CD14-positive monocyte (primary cell): ENCODE measurements around the gene NEK6. TPM values are rescaled to one million over a fixed set of nuclear protein-coding genes. Genes with fewer than 3 reads are reported as not detected.

Experiments used
- DNase-seq, 3 donors: peaks; one replicate each; pipeline ENCODE4 v3.0.0-alpha.2; 2011 to 2022
- H2AFZ ChIP-seq: 2 replicates; pipeline ENCODE4 v1.6.0; 2012; ENCODE audit warnings: mild to moderate bottlenecking, low read depth, low read length, inconsistent platforms; ENCODE audit not compliant: insufficient read depth, poor library complexity, severe bottlenecking
- H3K27ac ChIP-seq, 2 donors: 1 replicate in 1 of 2; 2 replicates in 1 of 2; pipeline ENCODE4 v1.5.1; 2012 to 2013; ENCODE audit warnings: low read length in 2 of 2, control low read depth in 1 of 2, inconsistent platforms in 1 of 2, low read depth in 1 of 2, mild to moderate bottlenecking in 1 of 2
- H3K27me3 ChIP-seq, 2 donors: one replicate each; pipeline versions ENCODE4 v1.6.0 to v1.6.1; 2011 to 2013; ENCODE audit warnings: low read length in 2 of 2; ENCODE audit not compliant: control insufficient read depth in 2 of 2, insufficient read depth in 2 of 2
- H3K36me3 ChIP-seq, 2 donors: replicated peaks in 1 of 2; 1 replicate in 1 of 2; 2 replicates in 1 of 2; pipeline versions ENCODE4 v1.5.1 to v1.6.1; 2012 to 2013; ENCODE audit warnings: low read length in 2 of 2, control low read depth in 1 of 2, inconsistent platforms in 1 of 2, mild to moderate bottlenecking in 1 of 2; ENCODE audit not compliant: insufficient read depth in 2 of 2, control insufficient read depth in 1 of 2
- H3K4me1 ChIP-seq, 2 donors: 1 replicate in 1 of 2; 2 replicates in 1 of 2; pipeline versions ENCODE4 v1.5.1 to v1.6.1; 2012 to 2013; ENCODE audit warnings: low read length in 2 of 2, control low read depth in 1 of 2, inconsistent platforms in 1 of 2, mild to moderate bottlenecking in 1 of 2, moderate library complexity in 1 of 2; ENCODE audit not compliant: insufficient read depth in 2 of 2, control insufficient read depth in 1 of 2
- H3K4me2 ChIP-seq: replicated peaks from 2 replicates; pipeline ENCODE3; 2012; ENCODE audit warnings: low read length, moderate library complexity, mild to moderate bottlenecking; ENCODE audit not compliant: poor library complexity, severe bottlenecking; ENCODE audit errors: extremely low read depth
- H3K4me3 ChIP-seq, 3 experiments: fragments of 200-600 bp in 1 of 3; sonication (generic) in 1 of 3; replicated peaks in 1 of 3; 1 replicate in 2 of 3; 2 replicates in 1 of 3; pipeline ENCODE4 v1.5.1; 2011 to 2013; ENCODE audit warnings: low read length in 3 of 3, mild to moderate bottlenecking in 3 of 3, control low read depth in 2 of 3, low read depth in 2 of 3, inconsistent platforms in 1 of 3, moderate library complexity in 1 of 3
- H3K79me2 ChIP-seq: 2 replicates; pipeline ENCODE4 v1.6.0; 2012; ENCODE audit warnings: mild to moderate bottlenecking, control low read depth, inconsistent platforms, low read length, moderate library complexity; ENCODE audit not compliant: insufficient read depth
- H3K9ac ChIP-seq: 2 replicates; pipeline ENCODE4 v1.6.0; 2017; ENCODE audit warnings: low read length, mild to moderate bottlenecking; ENCODE audit not compliant: insufficient read depth, poor library complexity, severe bottlenecking
- H3K9me3 ChIP-seq, 2 donors: replicated peaks in 1 of 2; 1 replicate in 1 of 2; 2 replicates in 1 of 2; pipeline versions ENCODE4 v1.5.1 to v1.6.1; 2012 to 2013; ENCODE audit warnings: low read length in 2 of 2, control low read depth in 1 of 2; ENCODE audit not compliant: control insufficient read depth in 1 of 2, insufficient read depth in 1 of 2
- H4K20me1 ChIP-seq: 2 replicates; pipeline ENCODE4 v1.6.0; 2012; ENCODE audit warnings: mild to moderate bottlenecking, low read length, control low read depth, moderate library complexity; ENCODE audit not compliant: insufficient read depth
- H3K27ac Mint-ChIP-seq, 7 donors: one replicate each; pipeline ENCODE4 v1.8.0; 2020; ENCODE audit warnings: mild to moderate bottlenecking in 7 of 7, mixed read lengths in 7 of 7, moderate library complexity in 6 of 7, inconsistent platforms in 2 of 7
- H3K27me3 Mint-ChIP-seq, 3 donors: one replicate each; pipeline ENCODE4 v1.8.0; 2021 to 2022; ENCODE audit warnings: low read depth in 3 of 3, mild to moderate bottlenecking in 3 of 3, mixed read lengths in 3 of 3, moderate library complexity in 3 of 3, inconsistent platforms in 1 of 3
- H3K36me3 Mint-ChIP-seq, 2 donors: one replicate each; pipeline ENCODE4 v1.8.0; 2020; ENCODE audit warnings: mixed read lengths in 2 of 2, inconsistent platforms in 1 of 2, mild to moderate bottlenecking in 1 of 2
- H3K4me1 Mint-ChIP-seq: one replicate; pipeline ENCODE4 v1.8.0; 2020; ENCODE audit warnings: mild to moderate bottlenecking, mixed read lengths
- H3K4me3 Mint-ChIP-seq, 2 donors: one replicate each; pipeline ENCODE4 v1.8.0; 2020; ENCODE audit warnings: mild to moderate bottlenecking in 2 of 2, mixed read lengths in 2 of 2, moderate library complexity in 1 of 2
- H3K9me3 Mint-ChIP-seq, 7 donors: one replicate each; pipeline ENCODE4 v1.8.0; 2020 to 2022; ENCODE audit warnings: mixed read lengths in 7 of 7, mild to moderate bottlenecking in 6 of 7, moderate library complexity in 6 of 7, inconsistent platforms in 2 of 7
- WGBS: methylation state at CpG from one replicate; pipeline ENCODE4 v1.1.5; 2013; ENCODE audit warnings: missing lambda C conversion rate; ENCODE audit not compliant: insufficient coverage; 5-methylcytosine and 5-hydroxymethylcytosine counted together
- intact Hi-C, 2 donors: fragments of 100-400 bp; cut with micrococcal nuclease; formaldehyde crosslinking; loops; one replicate each; pipeline versions ENCODE4 v1.15.0 to v1.15.1; 2023
- polyA plus RNA-seq, 3 donors: library from polyadenylated mRNA; depleted of rRNA in 1 of 3; unstranded in 2 of 3; stranded (reverse) in 1 of 3; fragments of 300-500 nt in 2 of 3; fragments of >200 nt in 1 of 3; fragmentation: Illumina TruSeq in 2 of 3; gene quantifications; 1 replicate in 2 of 3; 2 replicates in 1 of 3; pipeline ENCODE4 v1.2.3, GENCODE V29; 2012 to 2021
- TF ChIP-seq, protein P1 (sequence below): fragments of 200-600 bp; IDR thresholded peaks from one replicate; pipeline ENCODE4 v1.8.0; 2022; ENCODE audit warnings: antibody characterized with exemption, mild to moderate bottlenecking

NEK6 gene
- polyA plus RNA-seq, 3 donors: 26.1 to 46.0 (median 35.8) TPM

DNA sequence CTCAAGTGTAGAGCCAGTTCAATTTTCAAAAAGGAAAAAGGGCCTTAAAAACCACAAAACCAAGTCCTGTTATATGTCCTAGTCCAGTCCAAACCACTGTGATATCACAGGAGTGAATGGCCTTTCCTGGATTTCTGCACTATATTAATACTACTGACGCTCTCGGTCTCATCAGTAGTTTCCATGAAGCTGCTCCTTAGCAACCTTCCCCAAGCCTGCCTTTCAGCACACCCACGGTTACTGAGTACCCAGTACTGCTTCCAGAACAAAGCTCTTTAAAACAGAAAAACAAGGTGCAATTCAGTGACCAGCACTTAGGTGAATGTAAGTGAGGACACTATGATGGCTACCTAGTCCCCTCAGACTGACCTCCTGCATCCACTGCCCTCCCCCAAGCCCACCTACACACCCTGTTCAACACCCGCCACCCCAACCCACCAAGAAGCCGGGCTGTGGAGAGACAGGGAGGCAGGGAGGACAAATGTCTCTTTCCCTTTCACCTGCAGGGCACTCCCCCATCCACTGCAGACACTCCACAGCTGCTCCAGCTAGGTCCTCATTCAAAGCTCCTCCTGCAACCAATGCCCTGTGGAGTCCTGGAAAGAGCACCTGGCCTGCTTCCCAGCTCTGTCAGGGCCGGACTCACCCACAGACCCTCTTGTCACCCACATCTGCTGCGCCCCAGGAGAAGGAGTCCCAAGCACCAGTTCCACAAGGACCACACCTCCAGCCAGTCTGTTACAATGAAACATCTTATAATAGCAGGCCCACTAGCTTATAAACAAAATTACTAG is 131.6 kb downstream of the NEK6 start:
- peaks cover 15 to 17% of the 10 kb centered on the region in 2 donors for H3K36me3 Mint-ChIP-seq

DNA sequence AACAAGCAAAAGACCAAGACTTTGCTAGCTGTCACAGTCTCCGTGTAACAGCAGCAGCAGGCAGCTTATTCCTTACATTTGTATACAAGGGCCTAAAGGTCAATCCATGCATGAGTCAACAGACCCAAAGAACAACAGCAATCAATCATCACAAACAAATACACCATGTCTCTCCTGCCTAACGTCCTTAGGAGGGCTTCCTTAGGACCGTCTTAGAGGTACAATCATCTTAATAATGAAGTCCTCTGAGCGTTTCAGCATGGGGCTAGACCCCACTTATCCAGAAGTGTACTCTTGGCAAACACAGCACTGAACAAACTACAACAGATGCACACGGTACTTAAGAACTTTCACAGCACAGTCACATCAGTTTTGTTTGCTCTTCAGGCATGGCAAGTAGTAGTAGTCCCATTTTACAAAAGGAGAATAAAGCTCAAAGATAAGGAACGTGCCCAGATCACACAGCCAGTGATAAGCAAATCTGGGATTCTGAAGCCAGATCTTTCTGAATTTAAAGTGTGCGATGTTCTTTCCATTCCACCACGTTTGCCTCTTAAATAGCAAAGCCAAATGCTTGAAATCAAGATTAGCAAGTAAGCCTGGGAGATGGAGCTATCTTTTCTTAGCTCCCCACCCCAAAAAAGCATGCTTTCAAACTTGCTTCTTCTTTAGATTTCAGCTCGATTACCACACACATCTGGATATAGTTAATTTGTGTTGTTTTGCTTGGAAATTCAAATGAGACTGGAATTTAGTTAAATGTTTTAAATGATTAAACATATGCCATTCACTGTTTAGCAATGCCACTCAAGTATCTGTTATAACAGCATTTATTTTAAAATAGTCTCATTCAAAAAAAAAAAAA is 133.3 kb downstream of the NEK6 start:
- Mint-ChIP-seq H3K36me3 (peaks cover 11 to 13% of the 10 kb centered on the region in 2 donors), H3K4me3 (no peak overlapping the region), H3K9me3 (no peaks in the 10 kb centered on the region), H3K27me3 (no peaks in the 10 kb centered on the region), H3K4me1 (peaks cover 90% of the 10 kb centered on the region), H3K27ac (peak overlapping the region in 3 of 7 donors; percentile 17 to 74 (median 72))
- no peak overlapping the region for H2AFZ ChIP-seq
- H3K9me3 ChIP-seq: no peaks in the 10 kb centered on the region
- H3K27me3 ChIP-seq: no peaks in the 10 kb centered on the region
- peaks cover 16% of the 10 kb centered on the region for H4K20me1 ChIP-seq
- intact Hi-C loops: no loop called here
- H3K4me3 ChIP-seq: no peak overlapping the region
- H3K79me2 ChIP-seq: peaks cover 84% of the 10 kb centered on the region
- DNase-seq: no peak
- 84% methylated on average over 7 of the region's 9 CpGs for WGBS
- TF ChIP-seq, protein P1, sequence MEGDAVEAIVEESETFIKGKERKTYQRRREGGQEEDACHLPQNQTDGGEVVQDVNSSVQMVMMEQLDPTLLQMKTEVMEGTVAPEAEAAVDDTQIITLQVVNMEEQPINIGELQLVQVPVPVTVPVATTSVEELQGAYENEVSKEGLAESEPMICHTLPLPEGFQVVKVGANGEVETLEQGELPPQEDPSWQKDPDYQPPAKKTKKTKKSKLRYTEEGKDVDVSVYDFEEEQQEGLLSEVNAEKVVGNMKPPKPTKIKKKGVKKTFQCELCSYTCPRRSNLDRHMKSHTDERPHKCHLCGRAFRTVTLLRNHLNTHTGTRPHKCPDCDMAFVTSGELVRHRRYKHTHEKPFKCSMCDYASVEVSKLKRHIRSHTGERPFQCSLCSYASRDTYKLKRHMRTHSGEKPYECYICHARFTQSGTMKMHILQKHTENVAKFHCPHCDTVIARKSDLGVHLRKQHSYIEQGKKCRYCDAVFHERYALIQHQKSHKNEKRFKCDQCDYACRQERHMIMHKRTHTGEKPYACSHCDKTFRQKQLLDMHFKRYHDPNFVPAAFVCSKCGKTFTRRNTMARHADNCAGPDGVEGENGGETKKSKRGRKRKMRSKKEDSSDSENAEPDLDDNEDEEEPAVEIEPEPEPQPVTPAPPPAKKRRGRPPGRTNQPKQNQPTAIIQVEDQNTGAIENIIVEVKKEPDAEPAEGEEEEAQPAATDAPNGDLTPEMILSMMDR: no peak
- H3K36me3 ChIP-seq: peaks cover 0 to 5% of the 10 kb centered on the region in 2 donors
- peaks cover 77 to 89% of the 10 kb centered on the region in 2 donors for H3K4me1 ChIP-seq
- H3K4me2 ChIP-seq: no peak overlapping the region
- peak overlapping the region in 1 of 2 donors; percentile 76 for H3K27ac ChIP-seq
- no peak overlapping the region for H3K9ac ChIP-seq

More for the DNA sequence above, 131.6 kb downstream of the NEK6 start:
- no peak overlapping the region for H2AFZ ChIP-seq
- peaks cover 75 to 91% of the 10 kb centered on the region in 2 donors for H3K4me1 ChIP-seq
- Mint-ChIP-seq H3K9me3 (no peaks in the 10 kb centered on the region), H3K4me1 (peaks cover 90% of the 10 kb centered on the region), H3K27me3 (no peaks in the 10 kb centered on the region), H3K27ac (peak overlapping the region in 5 of 7 donors; percentile 2 to 43 (median 33)), H3K4me3 (no peak overlapping the region)
- peaks cover 86% of the 10 kb centered on the region for H3K79me2 ChIP-seq
- no peak for DNase-seq
- H3K4me3 ChIP-seq: no peak overlapping the region
- peaks cover 28% of the 10 kb centered on the region for H4K20me1 ChIP-seq
- no peaks in the 10 kb centered on the region for H3K9me3 ChIP-seq
- 94% methylated on average over 2 of the region's 7 CpGs for WGBS
- H3K27ac ChIP-seq: peak overlapping the region in 1 of 2 donors; percentile 68
- TF ChIP-seq, protein P1: no peak
- H3K27me3 ChIP-seq: no peaks in the 10 kb centered on the region
- peaks cover 1 to 2% of the 10 kb centered on the region in 2 donors for H3K36me3 ChIP-seq
- intact Hi-C loops: no loop called here
- no peak overlapping the region for H3K4me2 ChIP-seq
- no peak overlapping the region for H3K9ac ChIP-seq
